ENCODE data around the gene SOX13.

GRCh38 chr1:204091066-204091465 is 18.2 kb downstream of the SOX13 start:
- TF ChIP-seq CTCF (conservative IDR thresholded peaks at IDR 0.05) (no peak), ZFX (IDR thresholded peaks at IDR 0.05) (no peak)
